Measurements from ENCODE around the gene SF3A2.

SF3A2 gene

GRCh38 chr19:2247433-2248101 is 10.9 kb downstream of the SF3A2 start:
- no peak for DNase-seq (ENCODE audit: low read depth)
- TF ChIP-seq CTCF (conservative IDR thresholded peaks at IDR 0.05; ENCODE audit: low read length): no peak
- no peak overlapping the region for H3K4me3 ChIP-seq (ENCODE audit: low read length)

- no peak overlapping the region for H3K4me3 ChIP-seq (ENCODE audit: low read length)
- DNase-seq (ENCODE audit: low read depth): no peak
- no peak for TF ChIP-seq CTCF (conservative IDR thresholded peaks at IDR 0.05; ENCODE audit: low read length)
Observed at GRCh38 chr19:2248136-2249009, 11.7 kb downstream of the SF3A2 start.

GRCh38 chr19:2249010-2249866 is 12.6 kb downstream of the SF3A2 start, which contains the start of gene AMH:
Gene AMH, plus strand, starts transcription at chr19:2249323. Its CDS starts 10 bp downstream, at chr19:2249333.
- TF ChIP-seq CTCF (conservative IDR thresholded peaks at IDR 0.05; ENCODE audit: low read length): no peak
- no peak within 1 kb of the TSS for H3K4me3 ChIP-seq (ENCODE audit: low read length)
- no peak for DNase-seq (ENCODE audit: low read depth)

- TF ChIP-seq CTCF (conservative IDR thresholded peaks at IDR 0.05; ENCODE audit: low read length): no peak
- DNase-seq (ENCODE audit: low read depth): no peak
- no peak overlapping the region for H3K4me3 ChIP-seq (ENCODE audit: low read length)
Observed at GRCh38 chr19:2249880-2250765, 13.5 kb downstream of the SF3A2 start.

- TF ChIP-seq CTCF (conservative IDR thresholded peaks at IDR 0.05; ENCODE audit: low read length): no peak
- no peak overlapping the region for H3K4me3 ChIP-seq (ENCODE audit: low read length)
- no peak for DNase-seq (ENCODE audit: low read depth)
Observed at GRCh38 chr19:2250766-2251105, 14.1 kb downstream of the SF3A2 start.
